K562 (cell line): ENCODE results near the gene ZNRD2. TPM values are rescaled to one million over a fixed set of nuclear protein-coding genes. Genes with fewer than 3 reads are reported as not detected.

Source experiments
- BACH1 ChIP-seq: fragments of 200-800 bp; sonication (Bioruptor generic); IDR thresholded peaks from 2 replicates; pipeline ENCODE4 v1.6.1; 2016; ENCODE audit warnings: missing genetic modification characterization, missing compliant biosample characterization
- CTBP1 ChIP-seq: fragments of 450-650 bp; IDR thresholded peaks from 2 replicates; pipeline ENCODE4 v1.6.1; 2016; ENCODE audit warnings: borderline replicate concordance
- ESRRB ChIP-seq: fragments of 250-450 bp; sonication (Bioruptor Pico); IDR thresholded peaks from 2 replicates; pipeline ENCODE4 v1.5.0; 2020; ENCODE audit warnings: mild to moderate bottlenecking, moderate library complexity, borderline replicate concordance
- IFI16 ChIP-seq: fragments of 250-450 bp; sonication (Bioruptor Pico); IDR thresholded peaks from 2 replicates; pipeline ENCODE4 v2.1.2; 2022; ENCODE audit warnings: mild to moderate bottlenecking, inconsistent platforms
- MAFG ChIP-seq: fragments of 450-650 bp; conservative IDR thresholded peaks from 2 replicates; pipeline ENCODE4 v1.6.1; 2016; ENCODE audit warnings: missing genetic modification characterization, missing compliant biosample characterization
- MBD2 ChIP-seq: sonication (generic); IDR thresholded peaks from 2 replicates; pipeline ENCODE4 v1.6.1; 2016; ENCODE audit warnings: low read depth, borderline replicate concordance
- NCOA6 ChIP-seq: fragments of 450-650 bp; IDR thresholded peaks from 2 replicates; pipeline ENCODE4 v1.6.1; 2017; ENCODE audit warnings: mild to moderate bottlenecking
- NEUROD1 ChIP-seq: fragments of 150-350 bp; IDR thresholded peaks from 2 replicates; pipeline ENCODE4 v1.6.1; 2014; ENCODE audit warnings: borderline replicate concordance, low read length, low read depth; ENCODE audit not compliant: partially characterized antibody
- NFYB ChIP-seq: IDR thresholded peaks from 2 replicates; pipeline ENCODE4 v1.6.1; 2011; ENCODE audit warnings: mild to moderate bottlenecking, moderate library complexity; ENCODE audit not compliant: insufficient read length; ENCODE audit errors: extremely low read depth
- PHF8 ChIP-seq: fragments of 200-600 bp; sonication (generic); IDR thresholded peaks from 2 replicates; pipeline ENCODE4 v1.6.1; 2012; ENCODE audit warnings: mixed run types, mild to moderate bottlenecking, inconsistent platforms, low read length, moderate library complexity, borderline replicate concordance
- RB1 ChIP-seq: fragments of 450-650 bp; IDR thresholded peaks from 2 replicates; pipeline ENCODE4 v1.6.1; 2017; ENCODE audit warnings: low read depth, mild to moderate bottlenecking
- SMARCA5 ChIP-seq: fragments of 450-650 bp; IDR thresholded peaks from 2 replicates; pipeline ENCODE4 v1.6.1; 2016
- SRSF3 ChIP-seq: fragments of 200-400 bp; formaldehyde crosslinking; IDR thresholded peaks from 2 replicates; pipeline ENCODE4 v1.6.1; 2016; ENCODE audit warnings: mild to moderate bottlenecking, low read length, moderate library complexity; ENCODE audit not compliant: insufficient read depth
- ZFP1 ChIP-seq: fragments of 450-650 bp; formaldehyde crosslinking; IDR thresholded peaks from 2 replicates; pipeline ENCODE4 v1.4.0; 2020; ENCODE audit warnings: mild to moderate bottlenecking, mixed read lengths
- ZKSCAN3 ChIP-seq: fragments of 250-450 bp; sonication (Bioruptor Pico); IDR thresholded peaks from 2 replicates; pipeline ENCODE4 v1.4.0; 2020
- ZNF41 ChIP-seq: fragments of 250-450 bp; sonication (Bioruptor Pico); conservative IDR thresholded peaks from 2 replicates; pipeline ENCODE4 v1.4.0; 2020; ENCODE audit warnings: mild to moderate bottlenecking
- ZNF561 ChIP-seq: fragments of 450-650 bp; formaldehyde crosslinking; conservative IDR thresholded peaks from 2 replicates; pipeline ENCODE4 v1.4.0; 2020; ENCODE audit warnings: mild to moderate bottlenecking, moderate library complexity
- ZNF699 ChIP-seq: fragments of 250-450 bp; sonication (Bioruptor Pico); IDR thresholded peaks from 2 replicates; pipeline ENCODE4 v1.8.0; 2021; ENCODE audit warnings: mild to moderate bottlenecking, moderate library complexity; ENCODE audit not compliant: insufficient replicate concordance
- polyA plus RNA-seq, 8 experiments: library from polyadenylated mRNA; depleted of rRNA in 4 of 8; stranded (reverse) in 5 of 8; unstranded in 3 of 8; fragments of >200 nt; fragmentation: Nextera tagmentation in 2 of 8; fragmentation: Illumina TruSeq in 1 of 8; extraction: Ambion mirVana in 2 of 8; extraction: Trizol in 1 of 8; gene quantifications; 2 replicates each; pipeline versions ENCODE4 v1.2.1 to v1.2.3, GENCODE V29; 2011 to 2014; ENCODE audit warnings: inconsistent platforms in 1 of 8, missing spikeins in 1 of 8
- total RNA-seq, 7 experiments: library from RNA; depleted of rRNA in 6 of 7; stranded (reverse); fragments of >200 nt in 6 of 7; fragmentation: Illumina TruSeq in 2 of 7; extraction: Trizol in 2 of 7; gene quantifications; 2 replicates each; pipeline versions ENCODE4 v1.2.1 to v1.2.3, GENCODE V29; 2011 to 2021; ENCODE audit warnings: low replicate concordance in 1 of 7
- TF ChIP-seq, protein P1 (sequence below): fragments of 200-800 bp; sonication (Bioruptor generic); IDR thresholded peaks from 2 replicates; pipeline ENCODE4 v1.6.1; 2017; ENCODE audit warnings: missing genetic modification characterization, missing compliant biosample characterization
- TF ChIP-seq, protein P2 (sequence below): fragments of 150-350 bp; conservative IDR thresholded peaks from 2 replicates; pipeline ENCODE4 v1.6.1; 2014; ENCODE audit warnings: low read length
- TF ChIP-seq, protein P3 (sequence below), 2 experiments: fragments of 450-650 bp in 1 of 2; IDR thresholded peaks; 2 replicates each; pipeline ENCODE4 v1.6.1; 2011 to 2017; ENCODE audit warnings: low read depth in 2 of 2, antibody characterized with exemption in 1 of 2, borderline replicate concordance in 1 of 2, low read length in 1 of 2, mild to moderate bottlenecking in 1 of 2, mixed read lengths in 1 of 2; ENCODE audit not compliant: control insufficient read depth in 1 of 2

Gene ZNRD2
- total and polyA plus RNA-seq, 9 of the 15 experiments (the other 6 are each of a cell fraction or from before 2014, with no cell fraction given), result 13.4 to 129 (median 60.4) TPM

DNA sequence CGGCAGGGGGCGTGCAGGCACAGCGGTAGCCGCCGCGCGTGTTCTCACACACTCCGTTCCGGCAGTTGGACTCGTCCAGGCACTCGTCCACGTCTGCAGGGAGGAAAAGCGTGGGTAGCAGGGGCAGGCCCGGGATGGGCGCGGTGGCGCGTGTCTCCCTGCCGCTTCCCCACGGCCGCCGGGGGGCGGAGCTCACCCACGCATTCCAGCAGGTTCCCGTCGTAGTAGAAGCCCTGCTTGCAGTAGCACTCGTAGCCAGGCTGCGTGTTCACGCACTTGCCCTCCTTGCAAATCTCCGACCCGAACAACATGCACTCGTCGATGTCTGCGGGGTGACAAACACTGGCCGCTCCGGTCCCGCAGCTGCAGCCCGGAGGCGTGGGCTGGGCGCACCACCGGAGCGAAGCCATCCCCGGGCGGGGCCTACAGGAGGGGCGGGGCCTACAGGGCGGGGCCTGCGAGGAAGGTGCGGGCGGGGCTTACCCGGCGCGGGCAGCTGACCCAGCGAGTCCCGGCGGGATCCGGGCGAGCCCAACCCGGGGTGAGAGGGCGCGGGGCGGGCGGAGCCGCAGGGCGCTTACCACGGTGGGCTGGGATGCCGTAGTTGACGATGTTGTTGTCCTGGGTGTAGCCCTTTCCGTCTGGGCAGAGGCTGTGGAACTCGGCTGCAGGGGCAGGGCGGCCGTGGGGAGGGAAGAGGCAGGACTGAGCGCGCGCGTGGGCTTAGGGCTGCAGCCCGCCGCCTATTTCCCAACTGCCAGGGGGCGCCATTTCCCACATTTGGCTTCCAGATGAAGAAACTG, 29.8 kb upstream of the ZNRD2 start (continued):
- TF ChIP-seq, protein P1, sequence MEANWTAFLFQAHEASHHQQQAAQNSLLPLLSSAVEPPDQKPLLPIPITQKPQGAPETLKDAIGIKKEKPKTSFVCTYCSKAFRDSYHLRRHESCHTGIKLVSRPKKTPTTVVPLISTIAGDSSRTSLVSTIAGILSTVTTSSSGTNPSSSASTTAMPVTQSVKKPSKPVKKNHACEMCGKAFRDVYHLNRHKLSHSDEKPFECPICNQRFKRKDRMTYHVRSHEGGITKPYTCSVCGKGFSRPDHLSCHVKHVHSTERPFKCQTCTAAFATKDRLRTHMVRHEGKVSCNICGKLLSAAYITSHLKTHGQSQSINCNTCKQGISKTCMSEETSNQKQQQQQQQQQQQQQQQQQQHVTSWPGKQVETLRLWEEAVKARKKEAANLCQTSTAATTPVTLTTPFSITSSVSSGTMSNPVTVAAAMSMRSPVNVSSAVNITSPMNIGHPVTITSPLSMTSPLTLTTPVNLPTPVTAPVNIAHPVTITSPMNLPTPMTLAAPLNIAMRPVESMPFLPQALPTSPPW (CRISPR knock-in tag), result peak; percentile 90
- TF ChIP-seq ZKSCAN3 (CRISPR knock-in tag) (no peak), ZNF41 (CRISPR knock-in tag) (no peak), MBD2 (no peak; the same call in 1 of the 2 replicates), ZFP1 (CRISPR knock-in tag) (no peak), NEUROD1 (peak; percentile 48), NFYB (no peak), RB1 (peak; percentile 88), ESRRB (CRISPR knock-in tag) (no peak), SMARCA5 (0 out of 2 replicates have a peak, but pooled peaks have one; percentile 18), CTBP1 (0 out of 2 replicates have a peak, but pooled peaks have one; percentile 73), IFI16 (CRISPR knock-in tag) (no peak), BACH1 (tag) (no peak), SRSF3 (no peak), NCOA6 (no peak), PHF8 (peak; percentile 75; the same call in 1 of the 2 replicates), ZNF699 (no peak), MAFG (tag) (no peak), ZNF561 (CRISPR knock-in tag) (no peak)
- TF ChIP-seq, protein P2, sequence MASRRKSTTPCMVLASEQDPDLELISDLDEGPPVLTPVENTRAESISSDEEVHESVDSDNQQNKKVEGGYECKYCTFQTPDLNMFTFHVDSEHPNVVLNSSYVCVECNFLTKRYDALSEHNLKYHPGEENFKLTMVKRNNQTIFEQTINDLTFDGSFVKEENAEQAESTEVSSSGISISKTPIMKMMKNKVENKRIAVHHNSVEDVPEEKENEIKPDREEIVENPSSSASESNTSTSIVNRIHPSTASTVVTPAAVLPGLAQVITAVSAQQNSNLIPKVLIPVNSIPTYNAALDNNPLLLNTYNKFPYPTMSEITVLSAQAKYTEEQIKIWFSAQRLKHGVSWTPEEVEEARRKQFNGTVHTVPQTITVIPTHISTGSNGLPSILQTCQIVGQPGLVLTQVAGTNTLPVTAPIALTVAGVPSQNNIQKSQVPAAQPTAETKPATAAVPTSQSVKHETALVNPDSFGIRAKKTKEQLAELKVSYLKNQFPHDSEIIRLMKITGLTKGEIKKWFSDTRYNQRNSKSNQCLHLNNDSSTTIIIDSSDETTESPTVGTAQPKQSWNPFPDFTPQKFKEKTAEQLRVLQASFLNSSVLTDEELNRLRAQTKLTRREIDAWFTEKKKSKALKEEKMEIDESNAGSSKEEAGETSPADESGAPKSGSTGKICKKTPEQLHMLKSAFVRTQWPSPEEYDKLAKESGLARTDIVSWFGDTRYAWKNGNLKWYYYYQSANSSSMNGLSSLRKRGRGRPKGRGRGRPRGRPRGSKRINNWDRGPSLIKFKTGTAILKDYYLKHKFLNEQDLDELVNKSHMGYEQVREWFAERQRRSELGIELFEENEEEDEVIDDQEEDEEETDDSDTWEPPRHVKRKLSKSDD, result no peak
- TF ChIP-seq, protein P3, sequence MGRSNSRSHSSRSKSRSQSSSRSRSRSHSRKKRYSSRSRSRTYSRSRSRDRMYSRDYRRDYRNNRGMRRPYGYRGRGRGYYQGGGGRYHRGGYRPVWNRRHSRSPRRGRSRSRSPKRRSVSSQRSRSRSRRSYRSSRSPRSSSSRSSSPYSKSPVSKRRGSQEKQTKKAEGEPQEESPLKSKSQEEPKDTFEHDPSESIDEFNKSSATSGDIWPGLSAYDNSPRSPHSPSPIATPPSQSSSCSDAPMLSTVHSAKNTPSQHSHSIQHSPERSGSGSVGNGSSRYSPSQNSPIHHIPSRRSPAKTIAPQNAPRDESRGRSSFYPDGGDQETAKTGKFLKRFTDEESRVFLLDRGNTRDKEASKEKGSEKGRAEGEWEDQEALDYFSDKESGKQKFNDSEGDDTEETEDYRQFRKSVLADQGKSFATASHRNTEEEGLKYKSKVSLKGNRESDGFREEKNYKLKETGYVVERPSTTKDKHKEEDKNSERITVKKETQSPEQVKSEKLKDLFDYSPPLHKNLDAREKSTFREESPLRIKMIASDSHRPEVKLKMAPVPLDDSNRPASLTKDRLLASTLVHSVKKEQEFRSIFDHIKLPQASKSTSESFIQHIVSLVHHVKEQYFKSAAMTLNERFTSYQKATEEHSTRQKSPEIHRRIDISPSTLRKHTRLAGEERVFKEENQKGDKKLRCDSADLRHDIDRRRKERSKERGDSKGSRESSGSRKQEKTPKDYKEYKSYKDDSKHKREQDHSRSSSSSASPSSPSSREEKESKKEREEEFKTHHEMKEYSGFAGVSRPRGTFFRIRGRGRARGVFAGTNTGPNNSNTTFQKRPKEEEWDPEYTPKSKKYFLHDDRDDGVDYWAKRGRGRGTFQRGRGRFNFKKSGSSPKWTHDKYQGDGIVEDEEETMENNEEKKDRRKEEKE (IDR thresholded peaks at IDR 0.05; ENCODE audit: borderline replicate concordance in 1 of 2, control insufficient read depth in 1 of 2, low read depth in 2 of 2, low read length in 1 of 2), result no peak
